SU-DHL-6 (cell line): ENCODE measurements around the gene POLE.

ENCODE experiments used
- H2AFZ ChIP-seq: fragments of 200-600 bp; sonication (generic); 2 replicates; pipeline ENCODE4 v1.6.1; 2014; ENCODE audit warnings: low read depth, mild to moderate bottlenecking, moderate library complexity, mixed read lengths, antibody characterized with exemption, low read length; ENCODE audit not compliant: severe bottlenecking
- H3F3A ChIP-seq: fragments of 200-600 bp; shearing (Covaris generic); 2 replicates; pipeline ENCODE4 v1.6.0; 2016; ENCODE audit warnings: antibody characterized with exemption, mild to moderate bottlenecking; ENCODE audit not compliant: insufficient read depth
- H3K27ac ChIP-seq: fragments of 200-600 bp; sonication (generic); 2 replicates; pipeline ENCODE4 v1.5.1; 2016; ENCODE audit warnings: low read depth, mild to moderate bottlenecking, low read length, moderate library complexity, mixed read lengths
- H3K27me3 ChIP-seq: fragments of 200-600 bp; sonication (generic), shearing (Covaris generic); 2 replicates; pipeline ENCODE4 v1.6.0; 2014; ENCODE audit warnings: mild to moderate bottlenecking, low read length
- H3K36me3 ChIP-seq: fragments of 200-600 bp; sonication (generic); 2 replicates; pipeline ENCODE4 v1.6.1; 2014; ENCODE audit warnings: mild to moderate bottlenecking, low read length, mixed read lengths
- H3K4me2 ChIP-seq: fragments of 300-600, 200-600 bp; shearing (Covaris generic), sonication (generic); 2 replicates; pipeline ENCODE4 v1.6.0; 2014; ENCODE audit warnings: low read length, low read depth, mild to moderate bottlenecking; ENCODE audit not compliant: poor library complexity, severe bottlenecking
- H3K4me3 ChIP-seq: fragments of 200-600 bp; sonication (generic); 2 replicates; pipeline ENCODE4 v1.5.1; 2014; ENCODE audit warnings: antibody characterized with exemption, low read length, mild to moderate bottlenecking, mixed read lengths; ENCODE audit not compliant: insufficient read depth, poor library complexity, severe bottlenecking
- H3K79me2 ChIP-seq: fragments of 200-600 bp; sonication (generic); 2 replicates; pipeline ENCODE4 v1.6.1; 2014; ENCODE audit warnings: mild to moderate bottlenecking, low read length, moderate library complexity; ENCODE audit not compliant: insufficient read depth
- H3K9ac ChIP-seq: fragments of 200-600 bp; sonication (generic); 2 replicates; pipeline ENCODE4 v1.7.0; 2014; ENCODE audit warnings: mild to moderate bottlenecking, low read length
- H3K9me2 ChIP-seq: fragments of 200-600 bp; sonication (generic); replicated peaks from 2 replicates; pipeline ENCODE4 v1.6.1; 2014; ENCODE audit warnings: low read length; ENCODE audit not compliant: insufficient read depth
- H3K9me3 ChIP-seq: fragments of 200-600 bp; sonication (generic); 2 replicates; pipeline ENCODE4 v1.6.1; 2014; ENCODE audit warnings: low read length, mixed read lengths; ENCODE audit not compliant: insufficient read depth
- H4K20me1 ChIP-seq: fragments of 200-600 bp; sonication (generic); 2 replicates; pipeline ENCODE4 v1.6.1; 2014; ENCODE audit warnings: low read depth, mild to moderate bottlenecking, antibody characterized with exemption, low read length, moderate library complexity, mixed read lengths
- CTCF ChIP-seq: fragments of 200-600 bp; sonication (generic); IDR thresholded peaks from one replicate; pipeline ENCODE4 v1.5.1; 2017; ENCODE audit warnings: antibody characterized with exemption, mild to moderate bottlenecking, low read length, moderate library complexity; ENCODE audit not compliant: insufficient read depth, poor library complexity, severe bottlenecking
- EZH2phosphoT487 ChIP-seq: fragments of 200-600 bp; sonication (generic), shearing (Covaris generic); conservative IDR thresholded peaks from 2 replicates; pipeline ENCODE4 v1.6.1; 2018; ENCODE audit warnings: mild to moderate bottlenecking, antibody characterized with exemption, low read length, moderate library complexity, mixed read lengths

POLE gene

DNA sequence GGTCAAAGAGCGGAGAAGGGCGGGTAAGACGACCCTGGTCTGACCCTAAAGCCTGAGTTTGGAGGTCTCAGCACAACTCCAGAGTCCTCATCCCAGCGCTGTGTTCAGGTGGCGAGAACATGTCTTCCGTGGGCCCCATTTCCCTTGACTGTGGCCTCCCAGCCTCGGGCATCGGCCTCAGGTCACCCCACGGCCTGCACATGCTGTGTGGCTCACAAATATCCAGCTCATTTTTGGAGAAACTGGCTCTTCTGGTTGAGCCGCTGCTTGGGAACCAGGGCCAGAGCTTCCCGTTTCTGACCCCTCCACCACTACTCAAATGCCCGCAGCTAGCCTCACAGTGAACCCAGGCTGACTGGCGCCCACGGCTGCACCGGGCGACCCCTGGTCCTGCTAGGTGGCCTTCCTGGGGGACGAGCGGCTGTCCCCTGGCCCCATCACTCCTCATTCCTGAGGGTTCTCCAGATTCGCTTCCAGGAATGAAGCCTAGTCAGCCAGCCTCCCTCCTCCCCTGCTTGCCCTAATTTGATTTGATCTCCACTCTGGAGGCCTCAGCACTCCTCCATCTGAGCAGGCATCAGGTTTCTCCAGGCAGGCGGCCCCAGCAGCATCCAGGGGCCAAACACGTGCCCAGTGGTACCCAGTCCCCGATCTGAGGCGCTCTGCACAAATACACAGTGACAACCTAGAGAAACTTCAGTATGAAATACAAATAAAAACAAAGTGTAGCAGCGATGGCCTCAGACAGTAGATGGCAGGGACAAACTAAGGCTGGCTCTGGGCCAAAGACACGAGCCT lies 63.9 kb downstream of the POLE start:
- no peak overlapping the region for H2AFZ ChIP-seq
- H3K4me2 ChIP-seq = no peak overlapping the region
- no peaks in the 10 kb centered on the region for H3K79me2 ChIP-seq
- no peaks in the 10 kb centered on the region for H4K20me1 ChIP-seq
- no peak overlapping the region for H3K27ac ChIP-seq
- no peaks in the 10 kb centered on the region for H3K27me3 ChIP-seq
- H3K4me3 ChIP-seq = no peak overlapping the region
- H3K9me2 ChIP-seq = no peaks in the 10 kb centered on the region
- TF ChIP-seq CTCF (no peak), EZH2phosphoT487 (no peak)
- no peaks in the 10 kb centered on the region for H3K9me3 ChIP-seq
- H3K9ac ChIP-seq = no peak overlapping the region
- no peaks in the 10 kb centered on the region for H3F3A ChIP-seq
- no peaks in the 10 kb centered on the region for H3K36me3 ChIP-seq

- Histone ChIP-seq H3K27ac (no peak overlapping the region), H4K20me1 (no peaks in the 10 kb centered on the region), H3K79me2 (no peaks in the 10 kb centered on the region), H3K27me3 (no peaks in the 10 kb centered on the region), H3K36me3 (no peaks in the 10 kb centered on the region), H3K4me3 (no peak overlapping the region), H2AFZ (no peak overlapping the region), H3F3A (peaks cover 3% of the 10 kb centered on the region; the same call in 1 of the 2 replicates), H3K9ac (no peak overlapping the region), H3K4me2 (no peak overlapping the region), H3K9me2 (no peaks in the 10 kb centered on the region), H3K9me3 (no peaks in the 10 kb centered on the region)
- TF ChIP-seq EZH2phosphoT487 (no peak), CTCF (no peak)
Observed at GRCh38 chr12:132622437-132623071, 64.6 kb downstream of the POLE start.

DNA sequence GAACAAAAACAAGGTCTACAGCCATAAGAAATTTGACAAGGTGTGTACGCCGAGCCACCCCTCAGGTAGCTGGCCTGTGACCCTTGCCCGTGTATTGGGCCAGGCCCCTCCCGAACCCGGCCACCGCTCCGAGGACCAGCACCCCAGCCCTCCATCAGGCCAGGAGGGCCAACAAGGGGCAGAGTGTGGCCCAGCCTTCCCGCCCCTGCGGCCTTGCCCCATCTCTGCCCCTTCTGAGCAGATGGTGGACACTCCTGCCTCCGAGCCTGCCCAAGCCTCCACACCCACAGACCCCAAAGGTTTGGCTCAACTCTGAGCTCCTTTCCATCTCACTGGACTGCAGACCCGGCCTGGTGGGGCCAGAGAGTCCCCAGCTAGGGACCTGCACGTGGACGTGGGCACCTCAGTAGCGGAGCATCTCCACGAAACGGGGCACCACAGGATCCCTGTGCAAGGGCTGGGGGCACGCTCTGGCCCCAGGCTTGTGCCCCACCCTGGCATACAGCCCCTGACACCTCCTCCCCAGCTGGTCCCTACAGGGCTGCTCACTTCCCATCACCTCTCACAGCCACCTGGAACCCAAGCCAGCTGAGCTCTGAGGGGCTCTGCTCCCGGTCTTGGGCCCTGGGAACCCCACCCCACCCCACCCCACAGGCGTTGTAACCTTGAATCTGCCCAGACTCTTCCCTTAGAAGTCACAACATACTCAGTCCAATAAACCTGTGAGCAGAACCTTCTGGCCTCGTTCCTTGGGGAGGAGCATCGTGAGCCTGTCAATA lies 65.3 kb downstream of the POLE start:
- Histone ChIP-seq H3K36me3 (no peaks in the 10 kb centered on the region), H3K4me3 (no peak overlapping the region), H3K9ac (no peak overlapping the region), H3K9me2 (no peaks in the 10 kb centered on the region), H3K79me2 (no peaks in the 10 kb centered on the region), H3F3A (peaks cover 5% of the 10 kb centered on the region; the same call in 1 of the 2 replicates), H3K9me3 (no peaks in the 10 kb centered on the region), H3K27me3 (no peaks in the 10 kb centered on the region), H3K4me2 (no peak overlapping the region), H3K27ac (no peak overlapping the region), H2AFZ (no peak overlapping the region), H4K20me1 (no peaks in the 10 kb centered on the region)
- TF ChIP-seq CTCF (no peak), EZH2phosphoT487 (no peak)
